HG02798 (cell line): ENCODE results near the gene GRM7.

ENCODE experiments used
- ATAC-seq: cut with Tn5 transposase; IDR thresholded peaks from one replicate; pipeline ENCODE4 v1.9.1; 2021; ENCODE audit warnings: mild to moderate bottlenecking; ENCODE audit not compliant: unreplicated experiment, poor library complexity

The GRM7 gene

DNA sequence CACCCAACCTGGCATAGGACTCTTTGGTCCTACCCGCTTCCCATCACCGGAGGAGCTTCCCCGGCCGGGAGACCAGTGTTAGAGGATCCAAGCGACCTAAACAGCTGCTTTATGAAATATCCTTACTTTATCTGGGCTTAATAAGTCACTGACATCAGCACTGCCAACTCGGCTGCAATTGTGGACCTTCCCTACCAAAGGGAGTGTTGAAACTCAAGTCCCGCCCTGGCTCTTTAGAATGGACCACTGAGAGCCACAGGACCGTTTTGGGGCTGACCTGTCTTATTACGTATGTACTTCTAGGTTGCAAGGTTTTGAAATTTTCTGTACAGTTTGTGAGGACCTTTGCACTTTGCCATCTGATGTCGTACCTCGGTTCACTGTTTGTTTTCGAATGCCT is 879.5 kb downstream of the GRM7 start:
- no peak for ATAC-seq

DNA sequence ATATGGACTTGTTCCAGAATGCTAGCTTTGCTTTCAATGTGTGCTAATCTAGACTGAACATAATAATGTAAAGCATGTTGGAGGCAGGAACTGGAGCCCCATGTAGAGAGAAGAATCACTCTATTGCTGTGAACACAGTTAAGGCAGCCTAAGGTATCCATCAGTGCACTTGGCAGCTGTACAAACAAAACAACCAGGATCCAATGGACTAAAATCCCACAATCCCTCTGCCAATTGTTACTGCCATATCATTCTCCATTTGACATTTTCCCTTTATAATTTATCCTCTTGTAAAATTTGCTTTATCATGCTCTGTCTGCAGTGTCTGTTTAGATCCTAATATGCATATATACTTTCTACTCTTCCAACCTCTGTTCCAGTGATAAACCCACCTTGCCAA is 883.9 kb downstream of the GRM7 start:
- ATAC-seq: no peak

- ATAC-seq: no peak
Measured at GRCh38 chr3:7745711-7746110, 884.8 kb downstream of the GRM7 start.

GRCh38 chr3:7749931-7750695 is 889.2 kb downstream of the GRM7 start:
- ATAC-seq: no peak

GRCh38 chr3:7752005-7752404 is 891.1 kb downstream of the GRM7 start:
- ATAC-seq: no peak

GRCh38 chr3:7754653-7755441 is 893.9 kb downstream of the GRM7 start:
- no peak for ATAC-seq

DNA sequence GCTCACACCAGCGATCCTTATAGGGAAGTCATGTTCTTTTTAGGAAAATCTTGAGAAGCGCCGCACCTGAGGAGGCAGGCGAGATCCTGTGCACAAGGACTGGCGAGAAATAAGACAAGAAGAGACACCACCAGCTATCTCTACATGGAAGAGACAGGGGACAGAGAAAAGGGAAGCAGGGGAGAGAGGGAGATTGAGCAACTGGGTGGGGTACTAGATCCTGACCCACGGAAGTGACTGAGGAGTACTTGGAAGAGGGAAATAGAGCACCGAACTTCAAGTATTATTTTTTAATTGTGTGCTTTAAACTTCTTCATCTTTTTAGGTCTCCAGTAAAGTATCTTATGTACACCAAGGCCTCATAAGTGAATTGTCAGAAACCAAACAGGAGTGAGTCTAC is 898.7 kb downstream of the GRM7 start:
- ATAC-seq: no peak

DNA sequence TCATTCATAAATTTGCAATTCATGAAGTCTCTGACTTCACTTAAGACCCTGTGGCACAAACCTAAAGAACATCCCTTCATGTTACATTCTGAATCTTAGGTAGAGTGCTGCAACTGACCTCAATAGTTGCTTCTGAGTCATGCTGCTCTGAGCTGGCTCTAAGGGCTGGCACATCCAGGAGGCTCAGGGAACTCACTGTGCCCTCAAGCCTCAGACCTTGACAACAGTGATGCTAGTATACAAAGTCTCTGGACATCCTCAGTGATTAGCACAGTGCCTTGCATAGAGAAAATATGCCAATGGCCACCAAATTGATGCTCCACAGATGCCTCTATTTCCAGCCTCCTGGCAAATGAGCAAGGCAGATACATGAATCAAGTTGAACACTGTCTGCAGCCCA is 899.8 kb downstream of the GRM7 start:
- ATAC-seq: no peak

DNA sequence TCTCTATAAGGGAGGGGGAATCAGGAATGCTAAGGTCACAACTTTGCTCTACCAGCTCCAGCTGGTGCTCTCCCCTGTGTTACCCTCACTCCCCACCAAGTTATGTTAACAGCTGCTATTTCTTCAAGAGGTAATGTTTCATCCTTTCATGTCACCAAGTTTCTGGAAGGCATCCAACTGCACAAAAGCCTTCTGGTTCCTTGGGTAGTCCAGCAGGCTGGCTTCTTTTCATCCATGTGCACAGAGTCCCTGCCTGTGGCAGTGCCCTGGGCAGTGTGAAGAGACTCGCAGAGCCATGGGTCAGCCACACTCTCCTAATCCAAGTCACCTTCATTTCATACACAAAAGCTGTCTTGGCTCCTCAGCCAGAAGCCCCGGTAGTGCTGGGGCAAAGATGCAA is 903.2 kb downstream of the GRM7 start:
- ATAC-seq: no peak

GRCh38 chr3:7766530-7766929 is 905.6 kb downstream of the GRM7 start:
- ATAC-seq: no peak

DNA sequence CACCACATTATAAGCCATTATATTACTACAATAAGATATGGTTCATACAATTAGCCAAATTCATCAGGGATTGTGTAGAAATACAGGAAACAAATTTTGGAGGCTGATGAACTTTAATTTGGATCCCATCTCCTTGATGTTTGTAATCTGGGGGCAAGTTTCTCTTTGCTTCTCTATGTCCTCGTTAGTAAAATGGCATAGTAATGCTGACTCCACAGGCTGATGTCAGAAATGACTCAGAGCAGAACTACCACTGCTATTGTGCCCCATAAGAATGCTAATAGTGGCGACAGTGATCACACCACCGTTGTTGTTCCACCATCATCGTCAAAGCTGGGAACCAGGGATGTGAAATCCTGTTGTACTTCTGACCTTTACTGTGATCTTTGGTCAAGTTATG is 918.4 kb downstream of the GRM7 start:
- ATAC-seq: no peak

GRCh38 chr3:7781395-7781794 is 920.5 kb downstream of the GRM7 start:
- ATAC-seq: no peak

DNA sequence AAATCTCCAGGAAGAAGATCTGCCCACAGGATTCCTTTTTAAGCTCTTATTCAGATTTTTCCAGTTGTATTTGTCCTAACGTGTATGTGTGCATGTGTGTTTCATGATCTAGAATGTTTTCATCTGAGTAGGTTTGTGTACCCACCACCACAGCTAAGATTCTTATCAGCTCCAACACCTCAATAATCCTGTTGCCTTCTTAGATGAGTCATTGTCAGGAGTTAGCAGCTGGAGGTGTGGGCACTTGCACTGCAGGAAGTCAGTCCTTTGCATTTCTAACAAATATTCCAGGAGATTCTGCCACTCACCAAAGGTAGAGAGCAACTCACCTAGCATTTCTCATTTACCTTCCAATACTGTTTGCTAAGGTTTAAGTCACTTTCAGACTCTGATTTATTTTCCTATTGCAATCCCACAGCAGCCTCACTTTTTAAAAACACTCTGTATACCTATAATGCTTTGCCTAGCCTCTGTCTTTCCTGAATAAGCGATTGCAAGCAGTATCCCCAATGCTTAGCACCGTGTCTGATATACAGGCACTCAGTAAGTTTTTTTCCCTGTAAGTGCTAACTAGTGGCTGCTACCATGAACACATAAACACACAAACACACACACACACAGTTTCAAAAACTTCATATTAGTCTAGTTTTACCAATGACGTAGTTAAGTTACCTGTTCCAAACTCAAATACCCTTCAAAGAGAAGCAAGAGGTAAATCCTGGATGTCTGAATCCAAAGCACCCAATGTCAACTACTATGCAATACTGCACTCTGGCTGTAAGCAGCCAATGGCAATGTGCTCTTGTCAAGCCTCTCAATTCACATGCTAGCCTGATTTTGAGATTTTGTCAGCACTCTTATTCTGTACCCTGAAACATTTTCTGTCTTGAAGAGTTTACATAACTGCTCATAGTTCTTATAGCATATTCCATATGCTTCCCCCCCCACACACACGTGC is 927.2 kb downstream of the GRM7 start:
- no peak for ATAC-seq

DNA sequence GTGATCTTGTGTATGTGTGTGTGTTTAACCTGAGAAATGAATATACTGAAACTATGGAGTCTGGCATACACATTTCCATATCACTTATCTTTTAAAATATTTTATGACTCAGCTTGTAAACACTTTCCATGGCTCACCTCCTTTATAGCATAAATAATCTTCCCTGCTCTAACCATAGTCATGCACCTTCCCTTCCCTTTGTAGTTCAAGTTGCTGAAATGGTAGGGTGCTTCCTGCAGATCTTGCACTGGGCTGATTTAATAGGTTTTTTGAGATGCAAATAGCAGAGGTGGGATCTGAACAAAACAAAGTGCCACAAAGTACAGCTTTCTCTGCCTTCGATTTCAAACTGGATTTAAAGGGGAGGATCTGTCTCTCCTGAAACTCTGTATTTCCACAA is 928.0 kb downstream of the GRM7 start:
- no peak for ATAC-seq

DNA sequence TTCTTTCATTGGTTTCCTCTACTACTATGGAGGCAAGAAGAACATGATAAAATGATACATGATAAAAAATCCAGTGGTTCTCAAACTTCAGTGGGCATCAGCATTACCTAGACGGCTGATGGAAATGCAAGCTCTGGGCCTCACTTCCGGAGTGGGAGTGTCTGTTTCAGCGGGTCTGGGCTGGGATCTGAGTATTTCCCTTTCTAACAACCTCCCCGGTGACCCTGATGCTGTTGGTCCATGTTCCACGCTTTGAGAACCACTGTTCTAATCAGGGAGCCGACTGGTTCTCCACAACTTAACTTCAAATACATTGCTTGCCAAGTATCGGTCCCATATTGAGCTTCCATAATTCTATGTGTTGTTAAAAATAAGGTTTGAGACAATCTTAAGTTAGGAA is 928.4 kb downstream of the GRM7 start:
- no peak for ATAC-seq

DNA sequence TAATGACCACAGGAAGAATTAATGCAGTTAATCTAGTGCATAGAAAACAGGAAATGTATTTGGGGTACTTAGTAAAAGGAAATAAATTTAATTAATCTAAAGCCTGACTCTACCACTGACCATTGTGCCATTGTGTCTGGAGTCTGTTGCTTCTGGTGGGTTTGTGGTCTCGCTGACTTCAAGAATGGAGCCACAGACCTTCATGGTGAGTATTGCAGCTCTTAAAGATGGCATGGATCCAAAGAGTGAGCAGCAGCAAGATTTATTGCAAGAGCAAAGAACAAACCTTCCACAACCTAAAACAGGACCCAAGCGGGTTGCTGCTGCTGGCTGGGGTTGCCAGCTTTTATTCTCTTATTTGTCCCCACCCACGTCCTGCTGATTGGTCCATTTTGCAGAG is 929.2 kb downstream of the GRM7 start:
- ATAC-seq: no peak
